ENCODE measurements around the gene PSMF1.
"Not testable (repeated sequence)": the region's sequence is repeated elsewhere in the genome, so short reads cannot be mapped to it uniquely, and the experiment has no call there.

PSMF1 gene

GRCh38 chr20:1197801-1198200 lies 79.4 kb downstream of the PSMF1 start:
- no peak for DNase-seq

GRCh38 chr20:1198751-1199150 lies 80.3 kb downstream of the PSMF1 start:
- no peak for DNase-seq

GRCh38 chr20:1199212-1199873 lies 80.9 kb downstream of the PSMF1 start:
- no peak for DNase-seq

GRCh38 chr20:1199964-1200363 lies 81.6 kb downstream of the PSMF1 start:
- no peak for DNase-seq

GRCh38 chr20:1202762-1203504 lies 84.5 kb downstream of the PSMF1 start, which contains the start of gene C20orf202:
Gene C20orf202 (plus strand): TSS chr20:1203454. CDS start chr20:1203586, 132 bp downstream.
- DNase-seq = no peak

GRCh38 chr20:1203630-1204029 lies 85.2 kb downstream of the PSMF1 start:
- no peak for DNase-seq

- no peak for DNase-seq
Observed at GRCh38 chr20:1204113-1204512, 85.7 kb downstream of the PSMF1 start.

GRCh38 chr20:1204576-1204975 lies 86.2 kb downstream of the PSMF1 start:
- no peak for DNase-seq

GRCh38 chr20:1205802-1206201 lies 87.4 kb downstream of the PSMF1 start:
- no peak for DNase-seq

- no peak for DNase-seq
Observed at GRCh38 chr20:1206366-1207148, 88.2 kb downstream of the PSMF1 start.

GRCh38 chr20:1207293-1207878 lies 89.0 kb downstream of the PSMF1 start:
- DNase-seq = no peak

- no peak for DNase-seq
Observed at GRCh38 chr20:1209447-1210387, 91.3 kb downstream of the PSMF1 start.

- no peak for DNase-seq
Observed at GRCh38 chr20:1210501-1210900, 92.1 kb downstream of the PSMF1 start.

GRCh38 chr20:1212023-1212422 lies 93.6 kb downstream of the PSMF1 start:
- DNase-seq = no peak

- peak; percentile 54 for DNase-seq
Observed at GRCh38 chr20:1212607-1213396, 94.4 kb downstream of the PSMF1 start.

- no peak for DNase-seq
Observed at GRCh38 chr20:1214838-1215261, 96.4 kb downstream of the PSMF1 start.

GRCh38 chr20:1215386-1216170 lies 97.2 kb downstream of the PSMF1 start:
- DNase-seq = no peak

GRCh38 chr20:1216527-1217427 lies 98.4 kb downstream of the PSMF1 start:
- DNase-seq = not testable (repeated sequence)

All from amniotic stem cell (primary cell).